ENCODE data around the gene LPAR2.
A peak's percentile ranks its signal among the peaks of the same experiment; 100 is the strongest.

LPAR2 gene

GRCh38 chr19:19595171-19595701 is 32.8 kb downstream of the LPAR2 start:
- Histone ChIP-seq H2AFZ (ENCODE audit: low read length) (no peak overlapping the region), H3K79me2 (ENCODE audit: insufficient read depth, low read length) (no peaks in the 10 kb centered on the region), H3K9me3 (ENCODE audit: low read length) (no peaks in the 10 kb centered on the region)

DNA sequence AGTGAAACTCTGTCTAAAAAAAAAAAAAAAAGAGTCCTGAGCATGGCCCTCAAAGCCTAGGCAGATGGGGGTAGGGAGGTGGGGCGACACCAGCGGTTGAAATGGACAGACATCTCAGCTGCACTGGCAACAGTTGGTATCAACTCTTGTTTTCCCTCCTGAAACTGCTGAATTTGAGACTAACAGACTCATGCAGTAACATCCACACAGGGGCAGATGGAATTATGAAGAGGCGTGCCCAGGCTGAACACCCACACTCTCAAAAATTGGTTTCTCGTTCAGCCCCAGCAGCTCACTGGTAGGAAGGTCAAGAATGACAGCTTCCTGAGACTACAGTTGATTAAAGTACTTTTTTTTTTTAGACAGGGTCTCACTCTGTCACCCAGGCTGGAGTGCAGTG is 33.6 kb downstream of the LPAR2 start:
- H3F3A ChIP-seq (ENCODE audit: insufficient read depth, low read length), result no peaks in the 10 kb centered on the region
- H3K4me2 ChIP-seq (ENCODE audit: low read length), result no peak overlapping the region
- H3K9me3 ChIP-seq (ENCODE audit: low read length), result no peaks in the 10 kb centered on the region

More at GRCh38 chr19:19595171-19595701, 32.8 kb downstream of the LPAR2 start:
- no peak overlapping the region for H3K4me3 ChIP-seq (ENCODE audit: low read depth, low read length, poor library complexity, severe bottlenecking)
- no peaks in the 10 kb centered on the region for H4K20me1 ChIP-seq (ENCODE audit: insufficient read depth, low read length)
- H3K9me2 ChIP-seq (ENCODE audit: low read depth, low read length), result no peaks in the 10 kb centered on the region
- H3K9ac ChIP-seq (ENCODE audit: low read length), result no peak overlapping the region
- peaks cover 5% of the 10 kb centered on the region; the same call in 1 of the 2 replicates for H3K36me3 ChIP-seq (ENCODE audit: insufficient read depth, low read length)
- H3F3A ChIP-seq (ENCODE audit: insufficient read depth, low read length), result no peaks in the 10 kb centered on the region
- TF ChIP-seq, protein P1, sequence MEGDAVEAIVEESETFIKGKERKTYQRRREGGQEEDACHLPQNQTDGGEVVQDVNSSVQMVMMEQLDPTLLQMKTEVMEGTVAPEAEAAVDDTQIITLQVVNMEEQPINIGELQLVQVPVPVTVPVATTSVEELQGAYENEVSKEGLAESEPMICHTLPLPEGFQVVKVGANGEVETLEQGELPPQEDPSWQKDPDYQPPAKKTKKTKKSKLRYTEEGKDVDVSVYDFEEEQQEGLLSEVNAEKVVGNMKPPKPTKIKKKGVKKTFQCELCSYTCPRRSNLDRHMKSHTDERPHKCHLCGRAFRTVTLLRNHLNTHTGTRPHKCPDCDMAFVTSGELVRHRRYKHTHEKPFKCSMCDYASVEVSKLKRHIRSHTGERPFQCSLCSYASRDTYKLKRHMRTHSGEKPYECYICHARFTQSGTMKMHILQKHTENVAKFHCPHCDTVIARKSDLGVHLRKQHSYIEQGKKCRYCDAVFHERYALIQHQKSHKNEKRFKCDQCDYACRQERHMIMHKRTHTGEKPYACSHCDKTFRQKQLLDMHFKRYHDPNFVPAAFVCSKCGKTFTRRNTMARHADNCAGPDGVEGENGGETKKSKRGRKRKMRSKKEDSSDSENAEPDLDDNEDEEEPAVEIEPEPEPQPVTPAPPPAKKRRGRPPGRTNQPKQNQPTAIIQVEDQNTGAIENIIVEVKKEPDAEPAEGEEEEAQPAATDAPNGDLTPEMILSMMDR (IDR thresholded peaks at IDR 0.05; ENCODE audit: low read length), result no peak
- TF ChIP-seq EZH2 (IDR thresholded peaks at IDR 0.05; ENCODE audit: borderline replicate concordance, low read length), result no peak
- H3K4me2 ChIP-seq (ENCODE audit: low read length), result no peak overlapping the region
- H3K27me3 ChIP-seq (ENCODE audit: insufficient read depth, low read length), result no peaks in the 10 kb centered on the region
- peaks cover 62% of the 10 kb centered on the region for H3K4me1 ChIP-seq (ENCODE audit: insufficient read depth, low read length, severe bottlenecking)
- peak overlapping the region; percentile 29 for H3K27ac ChIP-seq (ENCODE audit: low read depth, low read length, poor library complexity, severe bottlenecking)

GRCh38 chr19:19592690-19593089 is 35.3 kb downstream of the LPAR2 start:
- H3K27ac ChIP-seq (ENCODE audit: low read depth, low read length, poor library complexity, severe bottlenecking), result no peak overlapping the region
- no peaks in the 10 kb centered on the region for H3K9me3 ChIP-seq (ENCODE audit: low read length)
- peaks cover 41% of the 10 kb centered on the region for H3K4me1 ChIP-seq (ENCODE audit: insufficient read depth, low read length, severe bottlenecking)
- no peak overlapping the region for H2AFZ ChIP-seq (ENCODE audit: low read length)
- peaks cover 3% of the 10 kb centered on the region; the same call in 1 of the 2 replicates for H3K36me3 ChIP-seq (ENCODE audit: insufficient read depth, low read length)
- H3K4me3 ChIP-seq (ENCODE audit: low read depth, low read length, poor library complexity, severe bottlenecking), result no peak overlapping the region
- no peaks in the 10 kb centered on the region for H3K9me2 ChIP-seq (ENCODE audit: low read depth, low read length)
- no peak for TF ChIP-seq EZH2 (IDR thresholded peaks at IDR 0.05; ENCODE audit: borderline replicate concordance, low read length)
- TF ChIP-seq, protein P1 (IDR thresholded peaks at IDR 0.05; ENCODE audit: low read length), result no peak
- no peaks in the 10 kb centered on the region for H3F3A ChIP-seq (ENCODE audit: insufficient read depth, low read length)
- no peak overlapping the region for H3K9ac ChIP-seq (ENCODE audit: low read length)
- H3K27me3 ChIP-seq (ENCODE audit: insufficient read depth, low read length), result no peaks in the 10 kb centered on the region
- no peak overlapping the region for H3K4me2 ChIP-seq (ENCODE audit: low read length)
- H3K79me2 ChIP-seq (ENCODE audit: insufficient read depth, low read length), result no peaks in the 10 kb centered on the region
- no peaks in the 10 kb centered on the region for H4K20me1 ChIP-seq (ENCODE audit: insufficient read depth, low read length)

More for the DNA sequence above, 33.6 kb downstream of the LPAR2 start:
- Histone ChIP-seq H3K9ac (ENCODE audit: low read length) (no peak overlapping the region), H3K9me2 (ENCODE audit: low read depth, low read length) (no peaks in the 10 kb centered on the region), H3K36me3 (ENCODE audit: insufficient read depth, low read length) (peaks cover 3% of the 10 kb centered on the region; the same call in 1 of the 2 replicates), H2AFZ (ENCODE audit: low read length) (no peak overlapping the region), H3K79me2 (ENCODE audit: insufficient read depth, low read length) (no peaks in the 10 kb centered on the region), H3K27ac (ENCODE audit: low read depth, low read length, poor library complexity, severe bottlenecking) (no peak overlapping the region), H3K4me1 (ENCODE audit: insufficient read depth, low read length, severe bottlenecking) (peaks cover 58% of the 10 kb centered on the region), H3K27me3 (ENCODE audit: insufficient read depth, low read length) (no peaks in the 10 kb centered on the region), H3K4me3 (ENCODE audit: low read depth, low read length, poor library complexity, severe bottlenecking) (no peak overlapping the region), H4K20me1 (ENCODE audit: insufficient read depth, low read length) (no peaks in the 10 kb centered on the region)
- TF ChIP-seq, protein P1 (IDR thresholded peaks at IDR 0.05; ENCODE audit: low read length), result no peak
- no peak for TF ChIP-seq EZH2 (IDR thresholded peaks at IDR 0.05; ENCODE audit: borderline replicate concordance, low read length)

All from OCI-LY1 (cell line).